B cell (primary cell): Measurements from ENCODE around the gene ATRNL1. TPM values are rescaled to one million over a fixed set of nuclear protein-coding genes. Genes with fewer than 3 reads are reported as not detected.

Experiments used
- ATAC-seq: fragments of 200-7000 bp; cut with Tn5 transposase; one replicate; pipeline ENCODE4 v1.10.0; 2021; ENCODE audit warnings: low read depth, mild to moderate bottlenecking, moderate number of reproducible peaks, moderate library complexity
- CTCF ChIA-PET: fragments of 350-600 bp; sonication (Branson Sonifier 250); formaldehyde crosslinking; loops from one replicate; lab custom pipeline; 2021; ENCODE audit warnings: antibody characterized with exemption, inconsistent platforms; lab: Charles Lee
- POLR2A ChIA-PET: fragments of 350-600 bp; sonication (Branson Sonifier 250); formaldehyde crosslinking; loops from one replicate; lab custom pipeline; 2021; ENCODE audit warnings: antibody characterized with exemption; lab: Charles Lee
- DNase-seq: peaks from one replicate; pipeline ENCODE4 v3.0.0; 2013
- H2AFZ ChIP-seq: 2 replicates; pipeline ENCODE4 v1.6.1; 2012; ENCODE audit warnings: mild to moderate bottlenecking, low read depth, low read length; ENCODE audit not compliant: insufficient read depth, poor library complexity, severe bottlenecking
- H3K27ac ChIP-seq, 2 donors: 1 replicate in 1 of 2; 2 replicates in 1 of 2; pipeline ENCODE4 v1.5.1; 2012 to 2013; ENCODE audit warnings: low read length in 2 of 2, mild to moderate bottlenecking in 2 of 2, moderate library complexity in 1 of 2
- H3K27me3 ChIP-seq, 4 experiments: fragments of 200-600 bp in 1 of 4; sonication (generic) in 1 of 4; replicated peaks in 1 of 4; 1 replicate in 2 of 4; 2 replicates in 2 of 4; pipeline versions ENCODE4 v1.6.1 to v1.7.0; 2013 to 2016; ENCODE audit warnings: low read length in 3 of 4, mild to moderate bottlenecking in 2 of 4, mixed read lengths in 1 of 4, moderate library complexity in 1 of 4; ENCODE audit not compliant: insufficient read depth in 4 of 4, control insufficient read depth in 3 of 4; ENCODE audit errors: control extremely low read depth in 1 of 4
- H3K36me3 ChIP-seq, 2 experiments: replicated peaks in 1 of 2; 1 replicate in 1 of 2; 2 replicates in 1 of 2; pipeline versions ENCODE4 v1.6.1 to v1.7.1; 2013; ENCODE audit warnings: low read length in 1 of 2; ENCODE audit not compliant: insufficient read depth in 2 of 2, control insufficient read depth in 1 of 2; ENCODE audit errors: control extremely low read depth in 1 of 2, extremely low read depth in 1 of 2
- H3K4me1 ChIP-seq, 2 donors: fragments of 200-600 bp in 1 of 2; sonication (generic) in 1 of 2; 1 replicate in 1 of 2; 2 replicates in 1 of 2; pipeline versions ENCODE4 v1.5.1 to v1.6.1; 2013 to 2017; ENCODE audit warnings: low read length in 2 of 2; ENCODE audit not compliant: control insufficient read depth in 2 of 2, insufficient read depth in 2 of 2
- H3K4me2 ChIP-seq: replicated peaks from 2 replicates; pipeline ENCODE3; 2012; ENCODE audit warnings: mild to moderate bottlenecking, low read depth, low read length; ENCODE audit not compliant: poor library complexity, severe bottlenecking
- H3K4me3 ChIP-seq, 5 experiments: fragments of 200-600 bp in 1 of 5; sonication (generic) in 1 of 5; 1 replicate in 3 of 5; 2 replicates in 2 of 5; pipeline versions ENCODE4 v1.5.1 to v1.7.0; 2011 to 2016; ENCODE audit warnings: low read length in 4 of 5, mild to moderate bottlenecking in 4 of 5, low read depth in 2 of 5, control low read depth in 1 of 5, moderate library complexity in 1 of 5; ENCODE audit not compliant: insufficient read depth in 1 of 5; ENCODE audit errors: control extremely low read depth in 1 of 5, extremely low read depth in 1 of 5
- H3K79me2 ChIP-seq: fragments of 200-600 bp; sonication (generic); one replicate; pipeline ENCODE4 v1.6.0; 2016; ENCODE audit warnings: low read length; ENCODE audit not compliant: control insufficient read depth, insufficient read depth
- H3K9ac ChIP-seq: fragments of 200-600 bp; sonication (generic); 2 replicates; pipeline ENCODE4 v1.6.1; 2017; ENCODE audit warnings: mild to moderate bottlenecking, low read length, moderate library complexity
- H3K9me3 ChIP-seq, 3 donors: one replicate each; pipeline versions ENCODE4 v1.6.1 to v1.7.1; 2013; ENCODE audit warnings: low read length in 2 of 3; ENCODE audit not compliant: control insufficient read depth in 2 of 3, insufficient read depth in 1 of 3; ENCODE audit errors: control extremely low read depth in 1 of 3
- H4K20me1 ChIP-seq: 2 replicates; pipeline ENCODE4 v1.6.0; 2012; ENCODE audit warnings: mild to moderate bottlenecking, low read length; ENCODE audit not compliant: insufficient read depth, control insufficient read depth, poor library complexity, severe bottlenecking
- H3K27ac Mint-ChIP-seq: one replicate; pipeline ENCODE4 v1.8.0; 2021; ENCODE audit warnings: mixed read lengths
- H3K27me3 Mint-ChIP-seq: one replicate; pipeline ENCODE4 v1.8.0; 2021; ENCODE audit warnings: mixed read lengths
- H3K4me1 Mint-ChIP-seq: one replicate; pipeline ENCODE4 v1.8.0; 2021; ENCODE audit warnings: mixed read lengths
- H3K4me3 Mint-ChIP-seq: one replicate; pipeline ENCODE4 v1.8.0; 2021; ENCODE audit warnings: mixed read lengths
- H3K9me3 Mint-ChIP-seq: one replicate; pipeline ENCODE4 v1.8.0; 2022; ENCODE audit warnings: mixed read lengths; ENCODE audit not compliant: insufficient read depth
- CTCF ChIP-seq: fragments of 200-600 bp; IDR thresholded peaks from one replicate; pipeline ENCODE4 v1.8.0; 2022; ENCODE audit warnings: antibody characterized with exemption, mild to moderate bottlenecking
- EZH2 ChIP-seq: IDR thresholded peaks from 2 replicates; pipeline ENCODE4 v1.6.1; 2012; ENCODE audit warnings: borderline replicate concordance, low read depth, mild to moderate bottlenecking, moderate library complexity, low read length; ENCODE audit not compliant: insufficient read depth, poor library complexity, severe bottlenecking
- WGBS: methylation state at CpG from one replicate; pipeline ENCODE4 v1.1.5; 2013; ENCODE audit warnings: missing lambda C conversion rate; ENCODE audit not compliant: insufficient coverage; 5-methylcytosine and 5-hydroxymethylcytosine counted together
- intact Hi-C: fragments of 100-400 bp; cut with micrococcal nuclease; formaldehyde crosslinking; loops from one replicate; pipeline ENCODE4 v1.10.0; 2022
- polyA plus RNA-seq: library from polyadenylated mRNA; depleted of rRNA; stranded (reverse); fragments of >200 nt; gene quantifications from 2 replicates; pipeline ENCODE4 v1.2.3, GENCODE V29; 2012
- total RNA-seq, 2 donors: library from RNA; stranded (reverse); fragments of 120-200 nt in 1 of 2; gene quantifications; 1 replicate in 1 of 2; 2 replicates in 1 of 2; pipeline versions ENCODE4 v1.2.3 to v1.2.4, GENCODE V29; 2013 to 2022

ATRNL1 gene
- total and polyA plus RNA-seq, 2 donors (not counting 1 experiment from before 2014, with no cell fraction given) = 0.24 to 2.2 TPM

DNA sequence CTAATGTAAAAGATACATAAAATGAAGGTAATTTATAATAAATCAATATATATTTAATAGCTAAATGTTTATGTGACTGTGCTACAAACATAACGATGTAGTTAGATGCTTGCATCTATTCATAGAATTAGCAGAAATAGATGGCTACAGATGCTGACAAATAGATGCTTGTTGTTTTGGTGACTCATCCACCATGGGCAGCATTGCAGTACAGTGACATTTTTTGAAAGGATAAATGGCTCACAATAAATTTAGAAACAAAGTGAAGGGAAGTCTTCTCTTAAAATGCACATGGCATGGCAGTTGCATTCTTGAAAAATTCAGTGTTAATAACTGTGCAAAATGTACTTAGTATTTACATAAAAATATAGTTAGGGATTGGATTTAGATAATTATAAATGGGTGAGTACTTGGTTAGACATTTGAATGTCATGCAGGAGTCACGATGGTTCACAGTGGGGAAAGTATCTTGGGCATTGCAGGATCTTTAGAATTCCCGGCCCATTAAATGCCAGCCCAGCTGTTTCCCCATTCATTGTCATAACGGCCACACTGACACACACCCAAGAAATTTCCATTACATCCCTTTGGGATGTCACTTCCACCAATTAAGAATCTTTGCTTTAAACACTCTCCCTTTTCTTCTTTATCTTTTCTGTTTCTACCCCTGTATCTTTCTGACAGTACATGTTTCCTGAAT, 564.1 kb downstream of the ATRNL1 start:
- H3K27ac Mint-ChIP-seq = no peak overlapping the region
- intact Hi-C loops = no loop called here

More for the DNA sequence above, 564.1 kb downstream of the ATRNL1 start:
- Histone ChIP-seq H3K27ac (no peak overlapping the region), H3K4me3 (no peak overlapping the region), H4K20me1 (no peaks in the 10 kb centered on the region), H3K36me3 (no peaks in the 10 kb centered on the region), H3K79me2 (no peaks in the 10 kb centered on the region), H3K4me1 (no peaks in the 10 kb centered on the region), H3K27me3 (no peaks in the 10 kb centered on the region), H2AFZ (no peak overlapping the region), H3K4me2 (no peak overlapping the region), H3K9me3 (no peaks in the 10 kb centered on the region), H3K9ac (no peak overlapping the region)
- no peak for TF ChIP-seq CTCF
- no peak for TF ChIP-seq EZH2
- Mint-ChIP-seq H3K27me3 (no peaks in the 10 kb centered on the region), H3K4me3 (no peak overlapping the region), H3K4me1 (no peaks in the 10 kb centered on the region), H3K9me3 (no peaks in the 10 kb centered on the region)
- ATAC-seq (no peak), DNase-seq (no peak)
- ChIA-PET CTCF (no interaction called here), POLR2A (no interaction called here)
- WGBS = 82% methylated on average over 3 of the region's 4 CpGs
